Small intestine (tissue), 7 donors: ENCODE measurements around the gene METRN. TPM values are rescaled to one million over a fixed set of nuclear protein-coding genes. Genes with fewer than 3 reads are reported as not detected.

ENCODE experiments used
- DNase-seq, 2 donors: peaks; one replicate each; pipeline versions ENCODE4 v3.0.0 to v3.0.0-alpha.2; 2013
- FAIRE-seq: peaks from 2 replicates; lab custom pipeline; 2012; peaks lifted over from hg19 to GRCh38; lab: Jason Lieb, UNC
- H3K27ac ChIP-seq, 3 donors: one replicate each; pipeline ENCODE4 v1.5.1; 2013; ENCODE audit warnings: low read length in 2 of 3, mild to moderate bottlenecking in 2 of 3, control low read depth in 1 of 3, inconsistent platforms in 1 of 3, low read depth in 1 of 3, moderate library complexity in 1 of 3
- H3K27me3 ChIP-seq, 3 donors: one replicate each; pipeline ENCODE4 v1.6.1; 2013; ENCODE audit warnings: low read length in 3 of 3, inconsistent platforms in 1 of 3; ENCODE audit not compliant: control insufficient read depth in 3 of 3, insufficient read depth in 3 of 3
- H3K36me3 ChIP-seq, 3 donors: one replicate each; pipeline ENCODE4 v1.6.1; 2013; ENCODE audit warnings: low read length in 3 of 3, inconsistent platforms in 1 of 3, low read depth in 1 of 3, mild to moderate bottlenecking in 1 of 3, moderate library complexity in 1 of 3; ENCODE audit not compliant: control insufficient read depth in 3 of 3, insufficient read depth in 2 of 3
- H3K4me1 ChIP-seq, 3 donors: one replicate each; pipeline ENCODE4 v1.6.1; 2013; ENCODE audit warnings: low read length in 2 of 3, inconsistent platforms in 1 of 3, low read depth in 1 of 3, mild to moderate bottlenecking in 1 of 3, moderate library complexity in 1 of 3; ENCODE audit not compliant: control insufficient read depth in 3 of 3, insufficient read depth in 2 of 3
- H3K4me3 ChIP-seq, 3 donors: one replicate each; pipeline ENCODE4 v1.5.1; 2013; ENCODE audit warnings: low read length in 3 of 3, control low read depth in 1 of 3, inconsistent platforms in 1 of 3, low read depth in 1 of 3, mild to moderate bottlenecking in 1 of 3, moderate library complexity in 1 of 3
- H3K9me3 ChIP-seq, 2 donors: one replicate each; pipeline ENCODE4 v1.6.1; 2013; ENCODE audit warnings: low read depth in 1 of 2, low read length in 1 of 2; ENCODE audit not compliant: control insufficient read depth in 2 of 2, insufficient read depth in 1 of 2
- WGBS, 3 donors: extraction: QIAGEN DNeasy Blood & Tissue Kit; methylation state at CpG; one replicate each; pipeline ENCODE4 v1.1.7; 2013; 5-methylcytosine and 5-hydroxymethylcytosine counted together
- polyA plus RNA-seq, 4 donors: library from polyadenylated mRNA; stranded (reverse) in 3 of 4; unstranded in 1 of 4; fragments of 200-250 nt in 3 of 4; fragments of 120-200 nt in 1 of 4; gene quantifications; one replicate each; pipeline versions ENCODE4 v1.2.1 to v1.2.3, GENCODE V29; 2013
- donor health status: healthy with polysubstance abuse.
- donor health status: control.
- donor health status: control.
- donor health status: Bipolar disorder and iron deficiency.
- donor health status: healthy.

METRN gene
- polyA plus RNA-seq, 4 donors, result 4.9 to 14.1 (median 9.3) TPM

- Histone ChIP-seq H3K27me3 (peaks cover 0 to 3% (median 0%) of the 10 kb centered on the region in 3 donors), H3K4me3 (peak overlapping the region; percentile 79 to 90 (median 82)), H3K27ac (peak overlapping the region; percentile 46 to 96 (median 82)), H3K4me1 (peaks cover 5 to 44% (median 6%) of the 10 kb centered on the region in 3 donors), H3K36me3 (peaks cover 5 to 40% (median 9%) of the 10 kb centered on the region in 3 donors), H3K9me3 (no peaks in the 10 kb centered on the region)
- 0 to 1% (median 0%) methylated on average over 32 to 38 of the region's 38 CpGs for WGBS, 3 donors
- DNase-seq (no peak), FAIRE-seq (no peak)
Measured at GRCh38 chr16:680625-680945, 34.3 kb upstream of the METRN start.

DNA sequence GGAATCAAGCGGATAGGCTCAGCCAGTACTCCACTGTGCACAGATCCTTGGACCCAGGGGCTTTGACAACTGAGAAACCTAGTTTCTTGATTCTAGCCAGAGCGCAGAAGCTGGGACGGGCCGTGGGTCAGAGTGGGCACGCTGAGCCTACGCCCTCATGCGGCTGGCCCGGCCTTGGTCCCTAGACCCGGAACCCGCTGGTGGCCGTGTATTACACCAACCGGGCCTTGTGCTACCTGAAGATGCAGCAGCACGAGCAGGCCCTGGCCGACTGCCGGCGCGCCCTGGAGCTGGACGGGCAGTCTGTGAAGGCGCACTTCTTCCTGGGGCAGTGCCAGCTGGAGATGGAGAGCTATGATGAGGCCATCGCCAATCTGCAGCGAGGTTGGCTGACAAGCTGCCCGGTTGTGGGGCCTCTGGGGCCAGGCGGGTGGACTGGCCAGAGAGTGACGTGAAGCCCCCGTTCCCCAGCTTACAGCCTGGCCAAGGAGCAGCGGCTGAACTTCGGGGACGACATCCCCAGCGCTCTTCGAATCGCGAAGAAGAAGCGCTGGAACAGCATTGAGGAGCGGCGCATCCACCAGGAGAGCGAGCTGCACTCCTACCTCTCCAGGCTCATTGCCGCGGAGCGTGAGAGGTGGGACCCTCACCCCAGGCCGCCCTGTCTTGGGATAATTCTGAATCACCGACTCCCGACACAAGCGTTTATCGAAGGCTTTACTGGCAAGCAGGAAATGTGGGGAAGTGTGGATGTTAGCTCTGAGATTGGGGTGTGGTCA, 33.8 kb upstream of the METRN start:
- FAIRE-seq (no peak), DNase-seq (peak; percentile 50 to 54)
- WGBS, 3 donors, result 42 to 46% (median 43%) methylated on average over 44 of the region's 44 CpGs
- no peaks in the 10 kb centered on the region for H3K9me3 ChIP-seq
- H3K27me3 ChIP-seq, result peaks cover 0 to 2% (median 0%) of the 10 kb centered on the region in 3 donors
- peak overlapping the region; percentile 79 to 90 (median 82) for H3K4me3 ChIP-seq
- peak overlapping the region; percentile 46 to 96 (median 82) for H3K27ac ChIP-seq
- H3K36me3 ChIP-seq, result peaks cover 5 to 44% (median 9%) of the 10 kb centered on the region in 3 donors
- H3K4me1 ChIP-seq, result peaks cover 4 to 41% (median 5%) of the 10 kb centered on the region in 3 donors

DNA sequence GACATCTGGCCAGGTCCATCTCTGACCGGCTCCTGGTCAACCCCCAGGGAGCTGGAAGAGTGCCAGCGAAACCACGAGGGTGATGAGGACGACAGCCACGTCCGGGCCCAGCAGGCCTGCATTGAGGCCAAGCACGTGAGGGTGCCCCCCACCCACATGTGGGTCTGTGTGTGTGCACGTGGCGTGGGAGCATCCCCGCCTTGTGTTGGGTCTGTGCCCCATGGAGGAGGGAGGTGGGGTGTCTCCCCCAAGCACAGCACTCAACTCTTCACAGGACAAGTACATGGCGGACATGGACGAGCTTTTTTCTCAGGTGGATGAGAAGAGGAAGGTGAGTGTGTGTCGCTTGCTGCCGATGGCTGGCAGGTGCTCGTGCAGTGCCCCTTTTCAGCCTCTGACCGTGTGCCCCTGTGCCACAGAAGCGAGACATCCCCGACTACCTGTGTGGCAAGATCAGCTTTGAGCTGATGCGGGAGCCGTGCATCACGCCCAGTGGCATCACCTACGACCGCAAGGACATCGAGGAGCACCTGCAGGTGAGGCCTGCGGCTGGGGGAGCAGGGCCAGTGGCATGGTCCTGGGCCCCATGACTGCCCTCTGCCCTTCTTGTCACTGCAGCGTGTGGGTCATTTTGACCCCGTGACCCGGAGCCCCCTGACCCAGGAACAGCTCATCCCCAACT, 33.0 kb upstream of the METRN start:
- peaks cover 5 to 50% (median 10%) of the 10 kb centered on the region in 3 donors for H3K36me3 ChIP-seq
- WGBS, 3 donors, result 78 to 80% (median 80%) methylated on average over 28 of the region's 28 CpGs
- no peak overlapping the region for H3K27ac ChIP-seq
- H3K4me1 ChIP-seq, result peaks cover 4 to 34% (median 5%) of the 10 kb centered on the region in 3 donors
- H3K9me3 ChIP-seq, result no peaks in the 10 kb centered on the region
- DNase-seq (no peak), FAIRE-seq (no peak)
- no peaks in the 10 kb centered on the region for H3K27me3 ChIP-seq
- peak overlapping the region in 2 of 3 donors; percentile 79 to 82 for H3K4me3 ChIP-seq

DNA sequence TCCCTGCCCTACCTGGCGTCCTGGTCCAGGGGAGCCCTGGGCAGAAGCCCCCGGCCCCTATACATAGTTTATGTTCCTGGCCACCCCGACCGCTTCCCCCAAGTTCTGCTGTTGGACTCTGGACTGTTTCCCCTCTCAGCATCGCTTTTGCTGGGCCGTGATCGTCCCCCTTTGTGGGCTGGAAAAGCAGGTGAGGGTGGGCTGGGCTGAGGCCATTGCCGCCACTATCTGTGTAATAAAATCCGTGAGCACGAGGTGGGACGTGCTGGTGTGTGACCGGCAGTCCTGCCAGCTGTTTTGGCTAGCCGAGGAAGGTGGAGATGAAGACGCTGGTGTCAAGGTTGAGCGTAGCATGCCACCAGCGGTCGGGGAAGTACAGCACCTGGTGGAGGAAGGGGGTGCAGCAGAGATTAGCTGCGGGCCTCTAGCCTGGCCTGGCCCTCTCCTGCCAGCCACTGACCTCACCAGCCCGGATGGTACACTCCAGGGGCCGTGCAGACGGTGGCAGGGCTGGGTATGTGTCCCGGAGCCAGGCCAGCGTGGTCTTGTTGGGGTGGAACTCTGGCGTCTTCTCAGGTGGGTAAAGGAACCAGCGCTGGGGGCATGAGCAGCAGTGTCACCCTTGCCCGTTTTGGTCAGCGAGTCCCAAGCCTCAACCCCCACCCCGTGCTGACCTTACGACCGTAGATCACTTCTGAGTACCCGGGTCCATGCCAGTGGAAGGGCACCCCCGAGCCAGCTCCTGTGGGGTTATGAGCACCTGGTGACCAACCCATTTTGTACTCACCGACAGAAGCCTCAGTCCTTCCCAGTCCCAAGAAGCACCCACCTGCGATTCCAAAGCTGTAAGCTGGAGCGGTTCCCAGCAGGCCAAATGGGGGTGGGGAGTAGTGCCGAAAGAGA, 32.2 kb upstream of the METRN start:
- peaks cover 5 to 58% (median 12%) of the 10 kb centered on the region in 3 donors for H3K36me3 ChIP-seq
- no peaks in the 10 kb centered on the region for H3K27me3 ChIP-seq
- H3K9me3 ChIP-seq, result no peaks in the 10 kb centered on the region
- peak overlapping the region in 1 of 3 donors; percentile 33 for H3K27ac ChIP-seq
- 66 to 81% (median 74%) methylated on average over 36 of the region's 36 CpGs for WGBS, 3 donors
- H3K4me3 ChIP-seq, result peak overlapping the region in 2 of 3 donors; percentile 52 to 78
- no peak for DNase-seq
- no peak for FAIRE-seq
- H3K4me1 ChIP-seq, result peaks cover 4 to 28% (median 5%) of the 10 kb centered on the region in 3 donors

DNA sequence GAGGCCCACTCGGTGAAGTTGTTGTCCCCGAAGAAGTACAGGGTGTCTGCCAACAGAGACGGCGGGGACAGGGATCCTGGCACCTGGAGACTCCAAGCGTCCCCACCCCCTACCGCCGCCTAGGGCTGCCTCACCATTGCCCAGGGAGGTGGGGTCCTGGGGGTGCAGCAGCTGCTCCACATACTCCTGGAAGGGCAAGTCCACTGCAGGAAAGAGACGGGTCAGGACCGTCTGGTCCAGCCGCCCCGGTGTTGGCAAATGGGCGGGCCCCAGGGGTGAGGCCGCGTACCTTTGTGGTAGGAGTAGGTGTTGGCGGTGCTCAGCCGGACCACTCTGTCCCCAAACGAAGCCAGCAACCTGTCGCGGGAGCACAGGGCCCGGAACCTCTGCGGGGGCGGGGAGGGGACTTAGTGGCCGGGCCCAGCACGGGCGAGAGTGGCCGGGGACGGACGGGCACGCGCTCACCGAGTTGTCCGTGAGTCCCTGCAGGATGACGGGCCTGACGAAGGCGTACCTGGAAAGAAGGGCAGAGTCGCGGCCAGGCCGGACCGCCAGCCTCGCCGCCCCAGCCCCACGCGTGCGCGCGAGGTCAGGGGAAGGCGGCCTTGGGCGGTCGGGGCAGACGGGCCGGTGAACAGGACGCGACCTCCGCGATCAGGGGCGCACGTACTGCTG, 31.4 kb upstream of the METRN start:
- 5 to 15% (median 7%) methylated on average over 53 to 57 of the region's 57 CpGs for WGBS, 3 donors
- FAIRE-seq (no peak), DNase-seq (peak in 1 of 2 donors; percentile 24)
- Histone ChIP-seq H3K27ac (peak overlapping the region in 2 of 3 donors; percentile 74 to 77), H3K4me3 (peak overlapping the region; percentile 52 to 78 (median 67)), H3K9me3 (no peaks in the 10 kb centered on the region), H3K27me3 (no peaks in the 10 kb centered on the region), H3K4me1 (peaks cover 4 to 28% (median 5%) of the 10 kb centered on the region in 3 donors), H3K36me3 (peaks cover 5 to 63% (median 12%) of the 10 kb centered on the region in 3 donors)

DNA sequence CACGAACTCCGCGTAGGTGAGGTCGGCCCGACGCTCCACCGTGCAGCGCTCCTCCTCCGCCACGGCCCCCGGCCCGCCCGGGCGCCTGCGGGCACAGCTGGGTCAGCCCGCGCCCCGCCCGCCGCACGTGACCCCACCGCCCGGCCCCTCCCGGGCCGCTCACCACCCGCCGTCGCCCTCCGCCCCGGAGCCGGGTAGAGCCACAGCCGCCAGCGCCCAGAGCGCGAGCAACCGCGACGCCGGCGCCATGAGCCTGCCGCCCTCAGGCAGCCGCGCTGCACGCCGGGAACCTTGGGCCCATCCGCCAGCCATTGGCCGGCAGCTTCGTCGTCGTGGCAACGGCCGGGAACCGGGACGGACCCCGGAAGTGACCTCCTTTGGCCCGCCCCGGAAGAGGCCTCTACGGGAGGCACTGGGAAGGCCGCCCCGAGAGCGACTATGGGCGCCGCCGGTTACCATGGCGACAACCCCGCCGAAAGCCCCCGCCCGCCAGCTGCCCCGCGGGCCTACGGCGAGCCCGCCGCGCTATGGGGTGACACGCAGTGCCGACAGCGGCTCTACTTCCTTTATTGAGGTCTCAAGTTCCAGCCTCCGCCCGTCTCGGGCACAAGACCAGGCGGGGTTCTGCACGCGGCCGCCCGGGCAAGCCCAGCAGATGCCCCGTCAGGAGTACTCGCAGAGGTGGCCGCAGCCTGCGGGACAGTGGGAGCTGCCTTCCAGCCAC, 30.7 kb upstream of the METRN start, which contains the start of gene JMJD8:
Gene JMJD8, minus strand, starts transcription at position 264 of the 724 bp plus-strand sequence. Its CDS starts 15 bp downstream, at position 249.
- peak within 1 kb of the TSS; percentile 55 to 78 (median 67) for H3K4me3 ChIP-seq
- no peak for FAIRE-seq

More for the DNA sequence above, 30.7 kb upstream of the METRN start, which contains the start of gene JMJD8:
- 1 to 3% (median 2%) methylated on average over 60 to 91 of the region's 91 CpGs for WGBS, 3 donors
- no peaks in the 10 kb centered on the region for H3K27me3 ChIP-seq
- H3K36me3 ChIP-seq, result peaks cover 5 to 63% (median 12%) of the 10 kb centered on the region in 3 donors
- DNase-seq, result peak; percentile 96 to 98
- no peaks in the 10 kb centered on the region for H3K9me3 ChIP-seq
- H3K27ac ChIP-seq, result peak within 1 kb of the TSS; percentile 69 to 77 (median 74)
- peaks cover 4 to 31% (median 7%) of the 10 kb centered on the region in 3 donors for H3K4me1 ChIP-seq
